GM21717 (cell line): ENCODE results near the gene SERHL2.
"Not testable (repeated sequence)": the region's sequence is repeated elsewhere in the genome, so short reads cannot be mapped to it uniquely, and the experiment has no call there.

ENCODE experiments used
- ATAC-seq: cut with Tn5 transposase; IDR thresholded peaks from one replicate; pipeline ENCODE4 v1.9.1; 2021; ENCODE audit warnings: mild to moderate bottlenecking, moderate library complexity; ENCODE audit not compliant: unreplicated experiment

Gene SERHL2

DNA sequence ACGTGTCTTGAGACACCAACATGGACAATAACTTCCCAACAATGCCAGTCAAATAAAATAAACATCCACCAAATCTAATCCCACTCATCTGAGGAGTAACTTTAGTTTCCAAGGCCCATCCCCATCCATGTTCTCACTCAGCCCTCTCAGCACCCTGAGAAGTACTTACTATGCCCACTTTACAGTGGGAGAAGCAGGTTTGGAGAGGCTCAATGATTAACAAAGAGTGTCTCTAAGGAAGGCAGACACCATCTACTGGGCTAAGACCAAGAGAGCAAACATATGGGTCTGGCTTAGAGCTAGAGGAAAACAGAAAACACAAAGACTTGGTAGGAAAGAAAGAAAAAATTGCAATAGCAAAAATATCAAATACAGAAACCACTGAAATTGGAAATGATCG lies 49.7 kb downstream of the SERHL2 start:
- ATAC-seq = no peak

DNA sequence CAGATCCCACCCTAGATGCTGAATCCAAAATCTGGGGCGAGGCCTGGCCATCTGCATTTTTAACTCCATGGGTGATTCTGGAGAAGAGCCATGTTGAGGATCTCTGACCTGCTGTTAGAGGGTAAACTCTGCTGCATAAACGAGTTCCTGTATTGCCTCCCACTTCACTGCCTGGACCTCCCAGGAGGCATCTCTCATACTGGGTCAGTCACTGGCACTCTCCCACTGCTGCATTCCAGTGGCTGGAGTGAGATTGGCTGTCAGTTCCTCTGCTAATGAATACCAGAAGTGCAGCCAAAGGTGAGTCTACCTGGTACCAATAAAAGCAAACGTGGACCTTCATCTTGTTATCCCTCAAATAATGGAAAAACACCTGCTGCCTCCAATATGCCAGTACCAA lies 50.6 kb downstream of the SERHL2 start:
- ATAC-seq = no peak

DNA sequence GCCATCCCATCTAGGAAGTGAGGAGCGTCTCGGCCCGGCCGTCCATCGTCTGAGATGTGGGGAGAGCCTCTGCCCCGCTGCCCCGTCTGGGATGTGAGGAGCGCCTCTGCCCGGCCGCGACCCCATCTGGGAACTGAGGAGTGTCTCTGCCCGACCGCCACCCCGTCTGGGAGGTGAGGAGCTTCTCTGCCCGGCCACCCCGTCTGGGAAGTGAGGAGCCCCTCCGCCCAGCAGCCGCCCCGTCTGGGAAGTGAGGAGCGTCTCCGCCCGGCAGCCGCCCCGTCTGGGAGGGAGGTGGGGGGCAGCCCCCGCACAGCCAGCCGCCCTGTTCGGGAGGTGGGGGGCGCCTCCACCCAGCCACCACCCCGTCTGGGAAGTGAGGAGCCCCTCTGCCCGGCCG lies 53.9 kb downstream of the SERHL2 start:
- not testable (repeated sequence) for ATAC-seq

DNA sequence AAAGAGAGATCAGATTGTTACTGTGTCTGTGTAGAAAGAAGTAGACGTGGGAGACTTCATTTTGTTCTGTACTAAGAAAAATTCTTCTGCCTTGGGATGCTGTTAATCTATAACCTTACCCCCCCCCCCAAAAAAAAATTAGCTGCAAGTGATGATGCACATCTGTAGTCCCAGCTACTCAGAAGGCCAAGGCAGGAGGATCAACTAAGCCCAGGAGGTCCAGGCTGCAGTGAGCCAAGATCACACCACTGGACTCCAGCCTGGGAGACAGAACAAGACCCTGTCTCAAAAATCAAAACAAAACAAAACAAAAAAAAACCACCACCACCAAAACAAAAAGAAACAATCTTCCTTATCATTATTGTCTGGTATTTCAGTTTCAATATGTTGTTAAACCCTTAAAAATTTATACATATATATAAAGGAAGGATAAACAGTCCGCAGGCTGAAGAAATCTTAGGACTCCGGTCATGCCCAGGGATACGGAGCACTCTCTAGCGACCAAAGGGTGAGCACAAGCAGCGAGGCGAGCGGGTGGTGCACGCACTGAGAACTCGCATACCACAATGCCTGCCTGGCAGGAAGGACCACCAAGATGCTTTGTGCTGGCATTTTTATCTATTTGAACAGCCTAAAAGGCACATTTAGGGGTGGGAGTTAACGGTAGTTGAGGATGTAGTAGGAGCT lies 54.5 kb downstream of the SERHL2 start:
- ATAC-seq = no peak

DNA sequence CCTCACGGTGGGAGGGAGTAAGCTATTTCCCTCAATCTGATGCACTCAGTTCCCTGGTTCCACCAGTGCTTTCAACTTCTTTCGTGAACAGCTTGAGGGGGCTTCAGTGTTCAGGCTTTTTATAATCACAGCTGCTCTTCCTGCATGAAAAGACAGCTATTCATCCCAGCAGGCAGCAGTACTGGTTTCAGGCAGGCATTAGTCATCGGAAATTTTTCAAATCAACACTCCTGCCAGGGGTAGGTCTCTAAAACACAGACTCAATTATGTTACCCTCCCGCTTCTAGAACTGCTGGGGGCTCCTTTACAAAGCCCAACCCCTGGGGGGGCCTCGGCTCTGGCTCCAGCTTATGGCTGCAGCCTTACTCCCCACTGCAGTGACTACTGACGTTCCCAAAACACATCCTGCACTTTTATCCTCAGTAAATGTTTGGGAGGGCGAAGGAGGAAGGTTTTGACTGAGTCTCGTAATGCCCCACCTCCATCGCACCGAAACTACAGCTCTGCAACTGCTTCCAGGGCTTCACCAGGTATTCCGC lies 55.1 kb downstream of the SERHL2 start:
- ATAC-seq = no peak

DNA sequence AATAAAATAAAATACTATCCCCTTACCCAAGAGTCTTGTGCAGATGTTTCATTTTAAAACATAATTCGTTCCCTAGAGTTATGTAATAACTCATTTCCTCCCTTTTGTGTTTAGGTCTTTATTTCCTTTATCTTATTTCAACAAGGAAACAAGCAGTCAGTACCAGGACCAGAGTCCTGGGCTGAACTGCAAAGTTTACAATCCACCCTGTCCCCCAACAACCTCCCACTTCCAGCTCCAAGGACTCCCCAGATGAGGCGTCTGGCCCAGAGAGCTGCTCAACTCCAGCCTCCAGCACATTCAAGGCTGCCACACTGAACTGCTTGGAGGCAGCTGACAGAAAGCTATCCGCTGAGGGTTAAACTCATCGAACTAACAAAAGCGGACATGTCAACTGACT lies 56.4 kb downstream of the SERHL2 start:
- no peak for ATAC-seq

DNA sequence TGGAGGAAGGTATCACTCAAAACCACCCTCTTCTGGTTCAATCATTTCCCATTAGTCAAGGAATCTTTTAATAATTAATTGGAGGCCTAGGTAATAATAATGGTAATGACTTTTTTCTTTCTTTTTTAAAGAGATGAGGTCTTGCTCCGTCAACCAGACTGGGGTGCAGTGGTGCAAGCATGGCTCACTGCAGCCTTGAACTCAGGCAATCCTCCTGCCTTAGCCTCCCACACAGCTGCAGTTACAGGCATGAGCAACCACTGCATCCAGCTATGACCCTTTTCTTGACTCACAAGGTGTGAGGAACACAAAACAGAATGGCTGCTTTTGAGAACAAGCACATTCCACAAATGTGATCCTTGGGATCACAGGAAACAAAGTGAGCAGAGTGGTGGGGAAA lies 57.3 kb downstream of the SERHL2 start:
- ATAC-seq = no peak

DNA sequence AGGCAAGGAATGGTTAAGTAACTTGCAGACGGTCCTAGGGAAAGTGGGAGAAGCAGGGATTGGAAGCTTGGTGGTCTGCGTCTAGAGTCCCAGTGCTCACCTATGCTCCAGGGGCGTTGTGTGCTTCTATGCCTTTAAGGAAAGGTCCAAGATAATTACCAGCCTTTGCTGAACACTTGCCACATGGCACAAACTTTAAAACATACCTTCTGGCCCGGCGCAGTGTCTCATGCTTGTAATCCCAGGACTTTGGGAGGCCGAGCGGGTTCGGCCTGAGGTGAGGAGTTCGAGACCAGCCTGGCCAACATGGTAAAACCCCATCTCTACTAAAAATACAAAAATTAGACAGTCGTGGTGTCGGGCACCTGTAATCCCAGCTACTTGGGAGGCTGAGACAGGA lies 58.6 kb downstream of the SERHL2 start:
- ATAC-seq = no peak

DNA sequence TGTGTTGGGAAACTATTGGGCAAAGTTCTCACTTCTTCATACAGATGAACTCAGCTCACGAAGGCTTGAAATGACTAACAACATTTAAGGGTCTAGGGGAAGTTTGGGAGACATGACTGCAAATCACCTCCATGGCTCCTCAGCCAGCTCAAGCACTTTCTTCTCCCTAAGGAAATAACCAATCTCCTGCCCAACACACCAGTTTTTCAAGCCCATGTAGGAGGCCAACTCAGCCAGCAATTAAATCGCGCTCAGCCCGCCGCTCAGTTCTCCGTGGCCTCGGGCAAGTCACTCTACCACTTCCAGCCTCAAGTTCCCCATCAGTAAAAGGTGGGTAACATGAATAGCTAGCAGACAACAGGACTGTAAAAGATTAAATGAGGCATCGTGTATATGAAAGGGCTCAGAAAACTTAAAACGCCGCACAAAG lies 60.1 kb downstream of the SERHL2 start:
- no peak for ATAC-seq

DNA sequence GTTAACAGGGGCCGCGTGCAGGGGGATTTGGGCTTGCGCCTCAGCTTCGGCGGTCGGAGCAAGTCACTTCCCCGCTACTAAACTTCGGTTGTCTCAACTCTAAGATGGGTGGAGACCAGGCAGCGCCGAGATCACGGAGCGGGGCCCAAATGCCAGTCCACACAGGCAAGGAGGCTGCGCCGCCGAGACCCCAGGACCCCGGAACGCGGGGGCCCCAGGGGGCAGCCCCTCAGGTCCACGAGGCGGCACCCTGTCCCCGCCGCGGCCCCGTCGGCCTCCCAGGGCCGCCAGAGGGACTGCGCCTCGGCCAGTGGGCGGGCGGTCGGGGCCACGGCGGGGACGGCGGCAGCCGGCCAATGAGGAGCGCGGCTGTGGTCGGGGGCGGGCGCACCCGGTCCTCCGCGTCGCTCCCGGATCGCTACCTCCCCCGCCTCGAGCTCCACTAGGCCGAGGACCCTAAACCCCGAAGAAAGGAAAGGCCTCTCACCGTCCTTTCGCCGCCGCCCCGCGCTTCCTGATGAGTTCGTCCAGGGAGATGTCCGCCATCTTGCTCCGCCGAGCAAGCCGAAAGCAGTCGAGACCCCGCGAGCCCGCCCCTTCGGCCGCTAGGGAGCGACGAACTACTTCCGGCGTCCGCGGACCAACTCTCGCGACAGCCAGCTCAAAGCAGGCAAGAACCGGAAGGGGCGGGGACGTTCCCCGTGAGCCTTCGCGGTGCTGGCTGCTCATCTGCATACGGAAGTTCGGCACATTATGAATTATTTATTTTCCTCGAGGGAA lies 60.7 kb downstream of the SERHL2 start, which contains the start of gene POLDIP3:
Gene POLDIP3 (minus strand): TSS at position 572 of the 780 bp plus-strand sequence. CDS start 26 bp downstream, at position 546.
- ATAC-seq = peak; percentile 66

DNA sequence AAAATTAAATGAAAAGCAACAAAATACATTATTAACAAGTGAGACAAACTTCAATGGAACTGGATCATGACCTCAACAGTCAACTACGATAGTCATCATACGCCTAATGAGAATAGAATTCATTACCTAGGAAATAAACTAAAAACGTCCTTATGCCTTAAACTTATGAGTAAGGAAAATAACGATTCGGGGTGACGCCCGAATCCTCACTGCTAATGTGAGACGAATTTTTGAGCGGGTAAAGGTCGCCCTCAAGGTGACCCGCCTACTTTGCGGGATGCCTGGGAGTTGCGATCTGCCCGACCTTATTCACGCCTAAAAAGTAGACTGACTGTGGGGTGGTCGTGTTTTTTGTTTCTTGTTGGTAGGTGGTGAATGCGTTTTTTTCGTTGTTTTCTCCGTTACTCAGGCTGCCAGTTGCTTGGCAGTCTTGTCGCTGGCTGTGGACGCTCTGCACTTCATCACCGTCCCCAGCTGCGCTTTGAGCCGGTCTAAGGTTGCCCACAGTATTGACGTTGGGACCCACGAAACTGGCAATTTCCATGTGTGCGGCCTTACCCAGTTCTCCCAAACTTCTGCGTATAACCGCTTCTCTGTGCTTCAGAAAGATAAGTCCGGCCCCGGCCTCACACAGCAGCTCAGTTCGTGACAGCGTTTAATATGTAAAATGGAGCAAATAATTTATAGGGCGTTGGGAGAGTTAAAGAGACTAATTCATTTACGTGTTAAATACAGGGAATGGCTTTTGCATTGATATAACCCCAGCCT lies 61.5 kb downstream of the SERHL2 start:
- ATAC-seq = peak; percentile 54

DNA sequence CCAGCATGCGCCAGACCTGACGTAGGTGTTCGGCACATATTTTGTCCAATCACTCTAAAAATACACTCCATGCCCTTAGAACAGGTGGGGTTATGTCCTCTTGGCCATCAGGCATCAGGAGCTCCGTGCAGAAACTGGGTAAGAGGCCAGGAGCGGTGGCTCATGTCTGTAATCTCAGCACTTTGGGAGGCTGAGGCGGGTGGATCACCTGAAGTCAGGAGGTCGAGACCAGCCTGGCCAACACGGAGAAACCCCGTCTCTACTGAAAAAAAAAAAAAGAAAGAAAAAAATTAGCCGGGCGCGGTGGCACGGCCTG lies 62.1 kb downstream of the SERHL2 start:
- ATAC-seq = not testable (repeated sequence)

DNA sequence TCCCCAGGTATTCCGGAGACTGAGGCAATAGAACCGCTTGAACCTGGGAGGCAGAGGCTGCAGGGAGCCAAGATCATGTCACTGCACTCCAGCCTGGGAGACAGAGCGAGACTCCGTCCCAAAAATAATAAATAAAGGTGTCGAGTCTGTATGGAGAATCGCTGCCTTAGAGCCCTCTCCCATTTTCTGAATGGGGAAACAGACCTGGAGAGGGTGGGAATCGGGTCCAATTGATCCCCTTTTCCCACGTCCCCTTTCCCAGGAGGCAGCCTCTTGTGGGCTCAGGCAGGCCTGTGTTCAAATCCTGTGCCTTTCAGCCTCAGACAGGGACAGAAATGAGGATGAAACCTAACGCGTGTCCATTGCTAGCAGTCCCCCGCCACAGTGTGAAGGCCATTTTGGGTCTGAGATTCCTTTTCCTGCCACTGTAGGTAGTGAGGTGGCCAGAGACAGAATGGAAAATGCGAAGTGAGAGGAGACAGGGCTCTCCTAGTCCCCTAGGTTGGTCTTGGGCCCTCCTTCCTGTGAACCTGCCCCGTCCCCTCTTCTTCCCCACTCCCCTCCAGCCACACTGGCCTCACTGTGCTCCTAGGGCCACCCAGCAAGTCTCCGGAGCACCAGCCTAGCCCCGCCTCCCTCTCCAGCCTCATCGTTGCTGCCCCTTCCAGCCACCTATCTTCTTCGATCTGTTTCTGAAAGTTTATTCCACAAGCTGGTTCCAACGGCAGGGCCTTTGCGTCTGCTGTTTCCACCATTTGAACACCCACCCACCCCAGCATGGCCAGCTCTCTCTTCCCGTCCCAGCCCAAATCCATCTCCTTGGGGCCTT lies 63.6 kb downstream of the SERHL2 start:
- no peak for ATAC-seq

DNA sequence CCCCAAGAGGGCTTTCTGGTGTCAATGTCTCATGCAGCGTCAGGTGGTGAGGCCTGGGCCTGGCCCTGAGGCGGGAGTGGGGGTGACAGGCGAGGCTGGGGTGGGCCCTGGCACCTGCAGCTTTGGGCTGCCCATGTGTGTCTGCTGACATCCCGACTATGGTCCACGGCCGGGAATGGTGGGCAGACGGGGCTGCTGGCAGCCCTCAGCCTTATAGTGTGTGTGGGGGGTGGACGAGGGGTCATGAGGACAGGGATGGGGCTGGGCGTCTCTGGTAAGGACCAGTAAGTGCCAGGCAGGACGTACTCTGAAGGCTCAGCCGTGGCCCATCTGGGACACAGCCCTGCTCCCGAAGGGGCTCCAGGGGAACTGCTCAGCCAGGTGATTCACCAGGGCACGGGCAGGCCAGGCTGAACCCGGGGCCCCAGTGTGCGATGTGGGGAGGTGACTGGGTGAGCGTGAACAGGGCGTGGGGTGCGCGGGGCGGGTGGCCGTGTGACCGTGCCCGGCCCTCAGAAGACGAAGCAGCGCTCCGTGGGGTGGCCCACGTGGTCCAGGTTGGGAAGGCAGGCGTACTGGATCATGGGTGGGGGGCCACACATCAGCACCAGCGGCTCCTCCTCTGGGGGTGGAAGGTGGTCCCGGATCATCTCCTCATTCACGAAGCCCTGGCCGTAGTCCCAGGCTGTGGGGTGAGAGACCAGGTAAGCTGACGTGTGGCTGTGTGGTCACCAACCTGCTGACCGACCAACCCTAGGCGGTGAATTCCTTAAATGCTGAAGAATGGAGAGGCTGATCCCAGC lies 65.7 kb downstream of the SERHL2 start:
- no peak for ATAC-seq

DNA sequence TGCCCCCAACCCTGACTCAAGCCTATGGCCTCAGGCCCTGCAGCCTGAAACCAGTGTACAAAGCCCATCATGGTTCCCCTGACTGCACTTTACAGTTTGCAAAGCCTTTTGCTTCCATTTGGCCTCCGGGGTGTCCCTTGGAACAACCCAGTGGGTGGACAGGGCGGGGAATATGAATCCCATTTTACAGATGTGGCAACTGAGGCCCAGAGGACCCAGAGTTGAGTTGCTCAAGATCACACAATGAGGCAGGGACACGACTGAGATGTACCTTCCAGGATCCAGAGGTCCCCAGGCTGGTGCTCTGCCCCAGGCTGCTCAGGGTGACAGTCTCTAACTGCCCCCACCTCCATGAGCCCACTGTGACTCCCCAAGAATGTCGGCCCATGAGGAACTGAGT lies 66.3 kb downstream of the SERHL2 start:
- no peak for ATAC-seq

DNA sequence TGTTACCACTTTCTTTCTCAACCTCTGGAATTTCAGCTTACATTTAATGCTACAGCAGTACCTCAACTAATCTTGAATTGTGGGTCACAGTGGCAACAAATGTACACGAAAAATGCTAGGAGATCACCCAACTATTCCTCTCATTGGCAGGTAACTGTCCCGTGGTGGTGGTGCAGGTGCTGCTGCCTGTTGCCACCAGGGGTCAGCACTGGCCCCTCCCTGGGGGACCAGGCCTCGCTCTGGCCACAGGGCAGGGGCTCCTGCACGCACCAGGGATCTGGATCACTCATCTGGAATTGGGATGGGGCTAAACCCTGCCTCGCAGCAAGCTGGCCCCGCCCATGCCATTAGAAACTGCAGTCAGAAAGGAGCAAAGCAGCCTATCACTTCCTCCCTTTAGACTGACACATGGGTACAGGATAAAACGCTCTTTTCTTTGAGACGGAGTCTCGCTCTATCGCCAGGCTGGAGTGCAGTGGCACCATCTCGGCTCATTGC lies 67.8 kb downstream of the SERHL2 start:
- no peak for ATAC-seq

DNA sequence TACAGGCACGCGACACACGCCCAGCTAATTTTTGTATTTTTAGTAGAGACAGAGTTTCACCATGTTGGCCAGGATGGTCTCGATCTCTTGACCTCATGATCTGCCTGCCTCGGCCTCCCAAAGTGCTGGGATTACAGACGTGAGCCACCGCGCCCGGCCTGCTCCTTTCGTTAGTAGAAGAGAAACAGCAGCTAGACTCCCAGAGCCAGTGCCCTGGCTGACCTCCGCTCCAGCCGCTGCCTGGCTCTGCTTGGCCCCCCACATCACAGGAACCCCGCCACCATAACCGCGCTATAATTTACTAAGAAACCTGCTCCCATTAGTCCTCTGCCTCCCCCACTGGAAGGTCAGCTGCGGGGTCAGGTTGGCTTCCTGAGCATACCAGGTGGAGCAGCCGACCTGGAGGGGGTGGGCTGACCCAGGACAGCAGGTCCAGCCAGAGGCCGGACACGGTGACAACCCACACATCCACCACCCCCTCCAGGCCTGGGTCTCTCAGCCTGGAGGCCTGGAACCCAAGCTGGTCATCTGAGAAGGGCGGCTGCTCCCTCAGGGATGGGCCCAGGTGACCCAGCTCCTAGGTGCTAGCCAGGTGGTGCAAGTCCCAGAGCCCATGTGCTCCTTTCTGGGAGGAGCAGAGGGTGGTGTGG lies 68.4 kb downstream of the SERHL2 start:
- no peak for ATAC-seq

DNA sequence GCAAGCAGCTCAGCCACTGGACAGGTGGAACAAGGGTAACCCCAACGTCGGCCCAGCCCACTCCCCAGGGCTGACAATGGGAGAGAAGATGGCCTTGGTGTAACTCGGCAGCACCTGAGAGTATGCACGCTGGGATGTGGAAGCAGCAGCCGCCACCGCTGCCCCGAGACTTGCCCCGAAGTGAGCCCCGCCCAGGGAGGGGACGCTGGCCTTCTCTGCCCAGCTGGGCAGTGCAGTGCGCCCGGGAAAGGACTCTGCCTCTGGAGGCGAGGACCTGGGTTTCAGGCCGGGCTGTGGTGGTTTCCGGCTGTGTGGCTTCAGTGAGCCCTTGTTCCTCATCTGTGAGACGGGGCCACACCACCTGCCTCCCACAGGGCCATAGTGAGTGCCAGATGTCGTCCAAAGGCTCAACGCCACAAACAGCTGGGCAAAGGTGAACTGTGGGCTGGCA lies 69.6 kb downstream of the SERHL2 start:
- ATAC-seq = no peak
